Keratinocyte (primary cell): ENCODE results near the gene GALNT2.

ENCODE experiments used
- EZH2 ChIP-seq: IDR thresholded peaks from one replicate; pipeline ENCODE4 v1.6.1; 2012; ENCODE audit warnings: inconsistent platforms, mild to moderate bottlenecking, low read length, moderate library complexity
- TF ChIP-seq, protein P1 (sequence below), 3 experiments: IDR thresholded peaks in 1 of 3; conservative IDR thresholded peaks in 1 of 3; optimal IDR thresholded peaks in 1 of 3; 2 replicates in 2 of 3; 3 replicates in 1 of 3; pipeline versions ENCODE3 to v1.5.1; 2011; ENCODE audit warnings: low read length in 3 of 3, mild to moderate bottlenecking in 3 of 3, moderate library complexity in 2 of 3, control low read depth in 1 of 3, inconsistent platforms in 1 of 3; ENCODE audit not compliant: insufficient read depth in 2 of 3; ENCODE audit errors: extremely low read depth in 1 of 3

DNA sequence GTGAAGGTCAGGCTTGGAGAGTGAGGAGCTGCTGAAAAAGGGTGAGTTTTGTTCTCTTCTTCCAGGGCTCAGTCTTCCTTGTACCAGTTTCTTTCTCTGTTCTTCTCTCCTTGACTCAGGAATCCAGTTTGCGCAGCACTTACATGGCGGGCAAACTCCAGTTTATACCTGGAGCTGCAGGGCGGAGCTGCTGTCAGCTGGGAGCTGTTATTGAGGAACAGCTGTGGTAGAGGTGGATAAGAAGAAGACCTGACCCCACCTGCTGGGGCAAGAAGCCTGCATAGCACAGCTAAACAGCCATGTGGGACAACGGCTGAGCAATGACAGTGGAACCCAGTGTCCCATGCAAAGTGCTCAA, 46.2 kb downstream of the GALNT2 start:
- TF ChIP-seq, protein P1, sequence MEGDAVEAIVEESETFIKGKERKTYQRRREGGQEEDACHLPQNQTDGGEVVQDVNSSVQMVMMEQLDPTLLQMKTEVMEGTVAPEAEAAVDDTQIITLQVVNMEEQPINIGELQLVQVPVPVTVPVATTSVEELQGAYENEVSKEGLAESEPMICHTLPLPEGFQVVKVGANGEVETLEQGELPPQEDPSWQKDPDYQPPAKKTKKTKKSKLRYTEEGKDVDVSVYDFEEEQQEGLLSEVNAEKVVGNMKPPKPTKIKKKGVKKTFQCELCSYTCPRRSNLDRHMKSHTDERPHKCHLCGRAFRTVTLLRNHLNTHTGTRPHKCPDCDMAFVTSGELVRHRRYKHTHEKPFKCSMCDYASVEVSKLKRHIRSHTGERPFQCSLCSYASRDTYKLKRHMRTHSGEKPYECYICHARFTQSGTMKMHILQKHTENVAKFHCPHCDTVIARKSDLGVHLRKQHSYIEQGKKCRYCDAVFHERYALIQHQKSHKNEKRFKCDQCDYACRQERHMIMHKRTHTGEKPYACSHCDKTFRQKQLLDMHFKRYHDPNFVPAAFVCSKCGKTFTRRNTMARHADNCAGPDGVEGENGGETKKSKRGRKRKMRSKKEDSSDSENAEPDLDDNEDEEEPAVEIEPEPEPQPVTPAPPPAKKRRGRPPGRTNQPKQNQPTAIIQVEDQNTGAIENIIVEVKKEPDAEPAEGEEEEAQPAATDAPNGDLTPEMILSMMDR (optimal IDR thresholded peaks at IDR 0.05 in 1 of 3, IDR thresholded peaks at IDR 0.05 in 1 of 3, conservative IDR thresholded peaks at IDR 0.05 in 1 of 3; ENCODE audit: extremely low read depth in 1 of 3, insufficient read depth in 2 of 3, low read length in 3 of 3) = no peak
- TF ChIP-seq EZH2 = no peak
